Fibroblast of lung (primary cell): Measurements from ENCODE around the gene PPP4R1. TPM values are rescaled to one million over a fixed set of nuclear protein-coding genes. Genes with fewer than 3 reads are reported as not detected.

ENCODE experiments used
- DNase-seq, 2 donors: peaks; one replicate each; pipeline versions ENCODE4 v3.0.0 to v3.0.0-alpha.2; 2010; ENCODE audit warnings: low read depth in 2 of 2
- H2AFZ ChIP-seq: 2 replicates; pipeline ENCODE4 v1.5.1; 2012; ENCODE audit warnings: low read length, control low read depth, inconsistent platforms
- H3K27ac ChIP-seq: 2 replicates; pipeline ENCODE4 v1.5.1; 2011; ENCODE audit warnings: low read length, control low read depth; ENCODE audit not compliant: insufficient read depth
- H3K27me3 ChIP-seq: 2 replicates; pipeline ENCODE4 v1.5.1; 2011; ENCODE audit warnings: mild to moderate bottlenecking, low read length; ENCODE audit not compliant: control insufficient read depth, insufficient read depth
- H3K36me3 ChIP-seq: 2 replicates; pipeline ENCODE4 v1.5.1; 2011; ENCODE audit warnings: low read length; ENCODE audit not compliant: control insufficient read depth, insufficient read depth
- H3K4me1 ChIP-seq: 2 replicates; pipeline ENCODE4 v1.5.1; 2011; ENCODE audit warnings: low read length; ENCODE audit not compliant: control insufficient read depth, insufficient read depth; ENCODE audit errors: extremely low read depth
- H3K4me2 ChIP-seq: 2 replicates; pipeline ENCODE4 v1.5.1; 2011; ENCODE audit warnings: low read length, control low read depth; ENCODE audit not compliant: insufficient read depth; ENCODE audit errors: extremely low read depth
- H3K4me3 ChIP-seq, 4 experiments: fragments of 200-600 bp in 1 of 4; sonication (generic) in 1 of 4; replicated peaks in 1 of 4; 2 replicates each; pipeline ENCODE4 v1.5.1; 2011 to 2016; ENCODE audit warnings: low read length in 4 of 4, low read depth in 3 of 4, mild to moderate bottlenecking in 3 of 4, control low read depth in 2 of 4, inconsistent platforms in 1 of 4, mixed read lengths in 1 of 4; ENCODE audit not compliant: insufficient read depth in 1 of 4; ENCODE audit errors: control extremely low read depth in 1 of 4
- H3K79me2 ChIP-seq: 2 replicates; pipeline ENCODE4 v1.5.1; 2012; ENCODE audit warnings: mild to moderate bottlenecking, low read length, inconsistent platforms; ENCODE audit not compliant: control insufficient read depth, insufficient read depth
- H3K9ac ChIP-seq: 2 replicates; pipeline ENCODE4 v1.5.1; 2011; ENCODE audit warnings: mild to moderate bottlenecking, low read length, control low read depth; ENCODE audit not compliant: insufficient read depth
- H3K9me3 ChIP-seq: 2 replicates; pipeline ENCODE4 v1.5.1; 2012; ENCODE audit warnings: low read depth, low read length; ENCODE audit not compliant: control insufficient read depth, insufficient read depth
- H4K20me1 ChIP-seq: 2 replicates; pipeline ENCODE4 v1.5.1; 2011; ENCODE audit warnings: low read length; ENCODE audit not compliant: control insufficient read depth, insufficient read depth; ENCODE audit errors: extremely low read depth
- EZH2 ChIP-seq: IDR thresholded peaks from 2 replicates; pipeline ENCODE4 v1.5.1; 2012; ENCODE audit warnings: low read length, control low read depth, mild to moderate bottlenecking; ENCODE audit errors: missing control alignments
- polyA plus RNA-seq, 2 donors: library from polyadenylated mRNA; depleted of rRNA in 1 of 2; stranded (reverse) in 1 of 2; unstranded in 1 of 2; fragments of >200 nt; gene quantifications; 2 replicates each; pipeline ENCODE4 v1.2.1, GENCODE V29; 2011 to 2012; ENCODE audit warnings: missing spikeins in 1 of 2
- total RNA-seq: library from RNA; depleted of rRNA; stranded (reverse); fragments of >200 nt; gene quantifications from 2 replicates; pipeline ENCODE4 v1.2.1, GENCODE V29; 2014
- TF ChIP-seq, protein P1 (sequence below), 2 donors: IDR thresholded peaks in 1 of 2; conservative IDR thresholded peaks in 1 of 2; 1 replicate in 1 of 2; 2 replicates in 1 of 2; pipeline ENCODE4 v1.5.1; 2011 to 2012; ENCODE audit warnings: low read length in 2 of 2, control low read depth in 1 of 2, inconsistent platforms in 1 of 2, low read depth in 1 of 2, mild to moderate bottlenecking in 1 of 2

PPP4R1 gene
- total and polyA plus RNA-seq, 2 donors (not counting 1 experiment from before 2014, with no cell fraction given) = 83.5 to 108 TPM

DNA sequence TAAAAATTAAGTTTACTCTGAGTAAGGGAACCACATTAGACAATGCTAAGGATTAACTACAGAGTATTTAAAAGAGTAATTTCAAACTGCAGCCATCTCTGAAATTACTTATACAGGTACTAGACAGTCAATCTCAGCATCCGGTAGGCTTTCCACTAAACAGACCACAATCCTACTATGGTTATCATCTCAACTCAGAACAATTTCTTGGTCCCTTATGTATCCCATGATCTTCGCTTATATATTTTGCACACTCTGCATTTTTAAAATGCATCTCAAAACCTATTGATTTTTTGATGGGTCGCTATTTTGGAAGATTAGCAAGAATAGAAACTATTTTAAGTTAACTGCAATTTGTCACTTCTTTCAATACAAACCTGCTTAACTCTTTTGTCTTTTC lies 1.4 kb downstream of the PPP4R1 start:
- Histone ChIP-seq H3K9me3 (no peaks in the 10 kb centered on the region), H3K9ac (no peak overlapping the region), H3K4me1 (peaks cover 10% of the 10 kb centered on the region), H2AFZ (no peak overlapping the region), H4K20me1 (peaks cover 2% of the 10 kb centered on the region), H3K4me3 (peak overlapping the region; percentile 67 to 91 (median 76)), H3K4me2 (peak overlapping the region; percentile 85), H3K36me3 (peaks cover 3% of the 10 kb centered on the region), H3K79me2 (peaks cover 61% of the 10 kb centered on the region), H3K27me3 (no peaks in the 10 kb centered on the region), H3K27ac (no peak overlapping the region)
- no peak for DNase-seq
- TF ChIP-seq, protein P1, sequence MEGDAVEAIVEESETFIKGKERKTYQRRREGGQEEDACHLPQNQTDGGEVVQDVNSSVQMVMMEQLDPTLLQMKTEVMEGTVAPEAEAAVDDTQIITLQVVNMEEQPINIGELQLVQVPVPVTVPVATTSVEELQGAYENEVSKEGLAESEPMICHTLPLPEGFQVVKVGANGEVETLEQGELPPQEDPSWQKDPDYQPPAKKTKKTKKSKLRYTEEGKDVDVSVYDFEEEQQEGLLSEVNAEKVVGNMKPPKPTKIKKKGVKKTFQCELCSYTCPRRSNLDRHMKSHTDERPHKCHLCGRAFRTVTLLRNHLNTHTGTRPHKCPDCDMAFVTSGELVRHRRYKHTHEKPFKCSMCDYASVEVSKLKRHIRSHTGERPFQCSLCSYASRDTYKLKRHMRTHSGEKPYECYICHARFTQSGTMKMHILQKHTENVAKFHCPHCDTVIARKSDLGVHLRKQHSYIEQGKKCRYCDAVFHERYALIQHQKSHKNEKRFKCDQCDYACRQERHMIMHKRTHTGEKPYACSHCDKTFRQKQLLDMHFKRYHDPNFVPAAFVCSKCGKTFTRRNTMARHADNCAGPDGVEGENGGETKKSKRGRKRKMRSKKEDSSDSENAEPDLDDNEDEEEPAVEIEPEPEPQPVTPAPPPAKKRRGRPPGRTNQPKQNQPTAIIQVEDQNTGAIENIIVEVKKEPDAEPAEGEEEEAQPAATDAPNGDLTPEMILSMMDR (conservative IDR thresholded peaks at IDR 0.05 in 1 of 2, IDR thresholded peaks at IDR 0.05 in 1 of 2; ENCODE audit: low read depth in 1 of 2, low read length in 2 of 2) = no peak
- no peak for TF ChIP-seq EZH2

DNA sequence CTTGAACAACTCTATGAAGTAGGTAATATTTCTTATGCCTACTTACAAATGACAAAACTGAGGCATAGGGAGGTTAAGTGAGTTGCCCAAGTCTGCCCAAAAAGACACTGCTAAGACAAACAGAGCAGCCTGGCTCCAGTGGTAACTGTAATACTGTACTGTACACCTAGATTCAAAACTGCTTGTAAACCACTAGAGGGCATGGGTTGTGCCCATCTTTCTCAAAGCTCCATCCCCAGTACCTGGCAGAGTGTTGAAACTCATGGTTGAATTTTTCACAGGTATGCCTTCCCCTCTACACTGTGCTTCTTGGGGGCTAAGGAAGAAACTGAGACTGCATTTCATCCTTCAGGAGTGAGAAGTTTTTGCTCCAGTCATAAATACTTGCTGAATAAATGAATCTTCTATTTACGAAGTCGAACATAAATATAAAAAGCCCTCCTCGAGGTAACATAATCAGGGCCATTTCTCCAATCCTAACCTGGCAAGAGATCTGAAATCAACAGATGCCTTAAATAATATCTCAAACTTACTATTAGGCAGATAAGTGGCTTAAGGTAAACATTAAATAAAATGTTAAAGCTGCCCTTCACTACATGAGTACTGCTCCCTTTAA lies 2.0 kb downstream of the PPP4R1 start:
- H4K20me1 ChIP-seq = peaks cover 2% of the 10 kb centered on the region
- H3K4me3 ChIP-seq = peak overlapping the region; percentile 67 to 91 (median 76)
- no peaks in the 10 kb centered on the region for H3K9me3 ChIP-seq
- H2AFZ ChIP-seq = no peak overlapping the region
- H3K27ac ChIP-seq = no peak overlapping the region
- H3K27me3 ChIP-seq = no peaks in the 10 kb centered on the region
- H3K79me2 ChIP-seq = peaks cover 67% of the 10 kb centered on the region
- peaks cover 10% of the 10 kb centered on the region for H3K4me1 ChIP-seq
- DNase-seq = peak; percentile 52 to 58
- peak overlapping the region; percentile 85 for H3K4me2 ChIP-seq
- TF ChIP-seq EZH2 = no peak
- TF ChIP-seq, protein P1 (conservative IDR thresholded peaks at IDR 0.05 in 1 of 2, IDR thresholded peaks at IDR 0.05 in 1 of 2; ENCODE audit: low read depth in 1 of 2, low read length in 2 of 2) = peak; percentile 71 to 81
- no peak overlapping the region for H3K9ac ChIP-seq
- H3K36me3 ChIP-seq = peaks cover 3% of the 10 kb centered on the region

DNA sequence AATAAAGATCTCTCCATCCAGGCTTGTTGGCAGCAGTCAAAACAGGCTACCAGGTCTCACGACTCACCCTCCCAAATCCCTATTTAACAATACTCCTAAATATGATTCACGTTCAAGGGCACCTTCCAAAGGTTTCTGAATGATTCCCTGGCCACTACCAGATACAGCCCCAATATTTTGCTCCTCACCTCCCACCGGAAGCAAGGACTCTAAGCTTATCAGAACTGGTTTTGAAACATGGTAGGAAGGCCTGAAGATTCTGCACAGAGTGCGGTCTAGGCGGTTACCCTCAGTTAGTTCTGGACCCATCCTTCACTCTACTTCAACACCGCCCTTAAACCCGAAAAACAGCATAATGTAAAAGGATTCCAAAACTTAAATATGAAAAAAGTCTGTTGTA lies 5.2 kb downstream of the PPP4R1 start:
- H4K20me1 ChIP-seq = peaks cover 2% of the 10 kb centered on the region
- no peak overlapping the region for H3K4me2 ChIP-seq
- no peak overlapping the region for H2AFZ ChIP-seq
- no peaks in the 10 kb centered on the region for H3K9me3 ChIP-seq
- no peak overlapping the region for H3K27ac ChIP-seq
- no peaks in the 10 kb centered on the region for H3K27me3 ChIP-seq
- H3K4me1 ChIP-seq = peaks cover 2% of the 10 kb centered on the region
- H3K9ac ChIP-seq = no peak overlapping the region
- H3K79me2 ChIP-seq = peaks cover 94% of the 10 kb centered on the region
- peaks cover 3% of the 10 kb centered on the region for H3K36me3 ChIP-seq
- no peak for DNase-seq
- H3K4me3 ChIP-seq = no peak overlapping the region
- no peak for TF ChIP-seq EZH2
- TF ChIP-seq, protein P1 (conservative IDR thresholded peaks at IDR 0.05 in 1 of 2, IDR thresholded peaks at IDR 0.05 in 1 of 2; ENCODE audit: low read depth in 1 of 2, low read length in 2 of 2) = no peak
